Measurements from ENCODE around the gene ATP8A2.

DNA sequence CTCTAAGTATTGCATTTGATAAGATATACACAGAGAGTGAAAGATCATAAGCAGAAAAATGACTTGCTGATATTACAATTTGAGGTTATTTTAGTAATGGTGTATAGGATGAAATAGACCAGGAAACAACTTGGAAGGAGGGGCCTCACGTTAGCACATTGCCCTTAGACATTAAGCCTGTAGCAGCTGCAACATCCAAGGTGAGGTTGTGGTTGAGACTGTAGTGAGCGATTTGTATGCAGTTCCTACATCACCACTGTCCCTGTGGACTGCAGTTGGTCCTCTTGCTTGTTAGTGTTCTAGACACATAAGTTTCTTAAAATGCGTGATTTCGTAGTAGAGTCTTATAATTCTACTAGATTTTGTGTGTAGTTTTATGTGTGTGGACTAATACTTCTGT is 311.3 kb downstream of the ATP8A2 start:
- no peak for TF ChIP-seq CTCF (conservative IDR thresholded peaks at IDR 0.05; ENCODE audit: low read length)
- no peak for TF ChIP-seq EZH2phosphoT487 (IDR thresholded peaks at IDR 0.05; ENCODE audit: borderline replicate concordance, low read depth, low read length)

All from OCI-LY7 (cell line).